GM12878 (cell line): ENCODE data around the gene OR5K1. TPM values are rescaled to one million over a fixed set of nuclear protein-coding genes. Genes with fewer than 3 reads are reported as not detected.

Experiments used
- ATAC-seq: fragments of 200-7000 bp; cut with Tn5 transposase; 3 replicates; pipeline ENCODE4 v1.9.1; 2020; ENCODE audit warnings: mild to moderate bottlenecking, moderate library complexity
- BruUV-seq: library from RNA; stranded (reverse); fragments of 400-500 nt; replicated peaks from 2 replicates; lab custom pipeline; 2021; lab: Mats Ljungman, UMichigan
- CTCF ChIA-PET: fragments of 300-600 bp; sonication (Branson Sonifier 250); formaldehyde crosslinking; extraction: SDS; loops from one replicate; lab custom pipeline; 2021; ENCODE audit warnings: inconsistent platforms; lab: Yijun Ruan, JAX
- POLR2A ChIA-PET: fragments of 350-600 bp; formaldehyde crosslinking; extraction: SDS; loops from one replicate; lab custom pipeline; 2021; ENCODE audit warnings: inconsistent platforms; lab: Charles Lee
- RAD21 ChIA-PET: fragments of 300-600 bp; sonication (Branson Sonifier 250); formaldehyde crosslinking; loops from one replicate; lab custom pipeline; 2023; ENCODE audit warnings: antibody characterized with exemption; ENCODE audit not compliant: unreplicated experiment; lab: Charles Lee
- SMC1A ChIA-PET: fragments of 300-600 bp; sonication (Branson Sonifier 250); formaldehyde crosslinking; loops from one replicate; lab custom pipeline; 2023; ENCODE audit not compliant: unreplicated experiment, uncharacterized antibody; lab: Charles Lee
- DNase-seq: peaks from one replicate; pipeline ENCODE4 v3.0.0-alpha.2; 2011; ENCODE audit warnings: low read depth, low spot score
- FAIRE-seq: peaks from 3 replicates; lab custom pipeline; 2011; peaks lifted over from hg19 to GRCh38; lab: Jason Lieb, UNC
- H2AFZ ChIP-seq: 2 replicates; pipeline ENCODE4 v1.6.0; 2011; ENCODE audit warnings: low read depth, low read length, control low read depth; ENCODE audit not compliant: control insufficient read depth
- H3K27ac ChIP-seq: 2 replicates; pipeline ENCODE4 v1.5.1; 2011; ENCODE audit warnings: control low read depth; ENCODE audit not compliant: control insufficient read depth, insufficient read depth
- H3K27me3 ChIP-seq, 2 experiments: replicated peaks in 1 of 2; 2 replicates each; pipeline versions ENCODE4 v1.6.0 to v1.6.1; 2011; ENCODE audit warnings: low read length in 1 of 2; ENCODE audit not compliant: control insufficient read depth in 2 of 2, insufficient read depth in 2 of 2
- H3K36me3 ChIP-seq, 2 experiments: 2 replicates each; pipeline ENCODE4 v1.5.1; 2011; ENCODE audit warnings: low read length in 1 of 2; ENCODE audit not compliant: control insufficient read depth in 2 of 2, insufficient read depth in 2 of 2
- H3K4me1 ChIP-seq: 2 replicates; pipeline ENCODE4 v1.6.1; 2011; ENCODE audit warnings: mild to moderate bottlenecking, low read length, moderate library complexity, mixed read lengths; ENCODE audit not compliant: control insufficient read depth, insufficient read depth
- H3K4me2 ChIP-seq: 2 replicates; pipeline ENCODE4 v1.6.0; 2011; ENCODE audit warnings: control low read depth; ENCODE audit not compliant: control insufficient read depth, insufficient read depth
- H3K4me3 ChIP-seq: fragments of 200-600 bp; sonication (generic); 2 replicates; pipeline ENCODE4 v1.5.1; 2016
- H3K79me2 ChIP-seq: 2 replicates; pipeline ENCODE4 v1.6.0; 2011; ENCODE audit warnings: low read length; ENCODE audit not compliant: control insufficient read depth, insufficient read depth
- H3K9ac ChIP-seq: 2 replicates; pipeline ENCODE4 v1.8.0; 2011; ENCODE audit warnings: low read length, control low read depth, mixed read lengths; ENCODE audit not compliant: control insufficient read depth, insufficient read depth
- H3K9me3 ChIP-seq: replicated peaks from 3 replicates; pipeline ENCODE4 v1.5.1; 2011; ENCODE audit warnings: mild to moderate bottlenecking, low read length; ENCODE audit not compliant: control insufficient read depth, insufficient read depth
- H4K20me1 ChIP-seq: 2 replicates; pipeline ENCODE4 v1.6.0; 2011; ENCODE audit not compliant: control insufficient read depth, insufficient read depth
- BACH1 ChIP-seq: fragments of 450-650 bp; IDR thresholded peaks from 2 replicates; pipeline ENCODE4 v1.6.1; 2017; ENCODE audit warnings: mild to moderate bottlenecking, borderline replicate concordance
- BHLHE40 ChIP-seq, 2 experiments: fragments of 450-650 bp in 1 of 2; IDR thresholded peaks; 2 replicates each; pipeline ENCODE4 v1.6.1; 2011 to 2017; ENCODE audit warnings: low read depth in 2 of 2, borderline replicate concordance in 1 of 2, improper control_type of control experiment in 1 of 2, low read length in 1 of 2, mild to moderate bottlenecking in 1 of 2
- EP300 ChIP-seq, 2 experiments: fragments of 150-350 bp in 1 of 2; IDR thresholded peaks; 2 replicates each; pipeline ENCODE4 v1.6.1; 2011 to 2012; ENCODE audit warnings: low read depth in 2 of 2, low read length in 2 of 2, borderline replicate concordance in 1 of 2, improper control_type of control experiment in 1 of 2, inconsistent platforms in 1 of 2; ENCODE audit not compliant: control insufficient read depth in 1 of 2
- LARP7 ChIP-seq: fragments of 450-650 bp; IDR thresholded peaks from 2 replicates; pipeline ENCODE4 v1.6.1; 2017; ENCODE audit warnings: mild to moderate bottlenecking
- MYB ChIP-seq: fragments of 150-350 bp; IDR thresholded peaks from 2 replicates; pipeline ENCODE4 v1.6.1; 2014; ENCODE audit warnings: mild to moderate bottlenecking, low read depth, low read length, borderline replicate concordance
- RUNX3 ChIP-seq: IDR thresholded peaks from 2 replicates; pipeline ENCODE4 v1.6.1; 2012; ENCODE audit warnings: low read length, inconsistent platforms
- SRF ChIP-seq, 2 experiments: IDR thresholded peaks; 2 replicates each; pipeline ENCODE4 v1.6.1; 2011; ENCODE audit warnings: low read depth in 2 of 2, low read length in 2 of 2, mild to moderate bottlenecking in 1 of 2, moderate library complexity in 1 of 2
- STAT3 ChIP-seq: IDR thresholded peaks from 2 replicates; pipeline ENCODE4 v1.6.1; 2011; ENCODE audit warnings: low read depth, low read length, improper control_type of control experiment
- TAF1 ChIP-seq: IDR thresholded peaks from 2 replicates; pipeline ENCODE4 v1.6.1; 2011; ENCODE audit warnings: mild to moderate bottlenecking, low read depth, low read length, borderline replicate concordance
- YBX1 ChIP-seq: fragments of 450-650 bp; IDR thresholded peaks from 2 replicates; pipeline ENCODE4 v1.6.1; 2016; ENCODE audit warnings: antibody characterized with exemption
- ZNF384 ChIP-seq: IDR thresholded peaks from 2 replicates; pipeline ENCODE4 v1.6.1; 2012; ENCODE audit warnings: low read depth, mild to moderate bottlenecking, low read length, improper control_type of control experiment, borderline replicate concordance
- ZSCAN29 ChIP-seq: fragments of 450-650 bp; IDR thresholded peaks from 2 replicates; pipeline ENCODE4 v1.6.1; 2017; ENCODE audit warnings: mild to moderate bottlenecking, moderate library complexity
- WGBS: methylation state at CpG from one replicate; pipeline ENCODE4 v1.1.6; 2016; ENCODE audit warnings: low lambda C conversion rate; ENCODE audit not compliant: insufficient replicate concordance, insufficient coverage; ENCODE audit errors: missing lambda C conversion rate; 5-methylcytosine and 5-hydroxymethylcytosine counted together
- in situ Hi-C: fragments of 300-500 bp; cut with MboI; formaldehyde crosslinking; loops from 9 replicates; pipeline ENCODE4 v1.14.3; 2018; ENCODE audit warnings: mixed read lengths
- intact Hi-C: fragments of 100-400 bp; cut with micrococcal nuclease; formaldehyde crosslinking; loops from one replicate; pipeline ENCODE4 v1.14.2; 2022; ENCODE audit not compliant: unreplicated experiment
- polyA plus RNA-seq, 11 experiments: library from polyadenylated mRNA; depleted of rRNA in 4 of 11; unstranded in 6 of 11; stranded (reverse) in 5 of 11; fragments of >200 nt; fragmentation: Nextera tagmentation in 4 of 11; fragmentation: Illumina TruSeq in 1 of 11; extraction: Ambion mirVana in 4 of 11; extraction: Trizol in 1 of 11; gene quantifications; 1 replicate in 1 of 11; 2 replicates in 10 of 11; pipeline versions ENCODE4 v1.2.1 to v1.2.3, GENCODE V29; 2011 to 2016; ENCODE audit warnings: inconsistent platforms in 2 of 11, missing spikeins in 2 of 11, low read depth in 1 of 11
- total RNA-seq, 4 experiments: library from RNA; depleted of rRNA in 3 of 4; stranded (reverse); fragments of >200 nt in 3 of 4; fragmentation: Illumina TruSeq in 1 of 4; extraction: Trizol in 1 of 4; gene quantifications; 2 replicates each; pipeline versions ENCODE4 v1.2.1 to v1.2.3, GENCODE V29; 2013 to 2021
- TF ChIP-seq, protein P1 (sequence below): fragments of 450-650 bp; IDR thresholded peaks from 2 replicates; pipeline ENCODE4 v1.6.1; 2017; ENCODE audit warnings: mild to moderate bottlenecking
- TF ChIP-seq, protein P2 (sequence below): IDR thresholded peaks from 2 replicates; pipeline ENCODE4 v1.6.1; 2012; ENCODE audit warnings: low read depth, low read length, improper control_type of control experiment
- TF ChIP-seq, protein P3 (sequence below): fragments of 450-650 bp; IDR thresholded peaks from 2 replicates; pipeline ENCODE4 v1.6.1; 2017; ENCODE audit warnings: mild to moderate bottlenecking, moderate library complexity
- TF ChIP-seq, protein P4 (sequence below): fragments of 450-650 bp; IDR thresholded peaks from 2 replicates; pipeline ENCODE4 v1.6.1; 2016; ENCODE audit warnings: mild to moderate bottlenecking

The OR5K1 gene
- total and polyA plus RNA-seq, 10 of the 15 experiments (the other 5 are each of a cell fraction or from before 2014, with no cell fraction given): 0.50 TPM; not detected in 9

DNA sequence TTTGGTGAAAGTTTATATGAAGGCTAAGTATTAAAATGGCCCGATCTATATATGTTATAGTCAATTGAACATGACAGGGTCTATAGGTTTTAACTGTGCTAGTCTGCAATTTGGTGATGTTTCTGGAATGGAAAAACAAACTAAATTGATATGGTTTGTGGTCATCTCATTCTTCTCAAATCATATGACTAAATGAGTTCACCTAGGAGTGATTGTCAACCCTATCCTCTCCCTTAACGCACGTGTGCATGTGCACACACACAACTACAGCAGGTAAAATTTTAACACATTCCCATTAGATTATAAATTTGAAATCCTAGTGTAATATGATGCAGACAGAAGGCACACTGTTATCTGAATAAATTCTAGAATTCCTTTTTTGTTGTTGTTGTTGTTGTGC, 50.7 kb downstream of the OR5K1 start:
- ChIA-PET SMC1A (interaction anchor here (0.6 to 1.7 kb wide), 2 partner anchors 52 to 473 kb away, joined by 3 to 4 read pairs; no protein-coding TSS in a partner anchor), CTCF (interaction anchor here (0.6 to 1.1 kb wide), 2 partner anchors 9 to 155 kb away, joined by 3 read pairs; no protein-coding TSS in a partner anchor), RAD21 (no interaction called here), POLR2A (no interaction called here)
- in situ Hi-C loops (loop anchor here (10.0 kb wide), 1 partner anchor 479 kb away; the partner anchor contains the start of gene GABRR3), intact Hi-C loops (no loop called here)
- no peaks in the 10 kb centered on the region for H3K9me3 ChIP-seq
- WGBS: 100% methylated on average over 3 of the region's 3 CpGs
- ATAC-seq: no peak
- H3K36me3 ChIP-seq: peaks cover 0 to 20% of the 10 kb centered on the region in 2 experiments
- H2AFZ ChIP-seq: no peak overlapping the region
- H3K4me2 ChIP-seq: no peak overlapping the region
- H3K9ac ChIP-seq: no peak overlapping the region
- no peak for DNase-seq
- no TSS peak for BruUV-seq
- H3K27ac ChIP-seq: no peak overlapping the region
- no peak overlapping the region for H3K4me3 ChIP-seq
- H3K79me2 ChIP-seq: peaks cover 21% of the 10 kb centered on the region
- FAIRE-seq: no peak
- no peaks in the 10 kb centered on the region for H4K20me1 ChIP-seq
- no peaks in the 10 kb centered on the region for H3K4me1 ChIP-seq
- H3K27me3 ChIP-seq: no peaks in the 10 kb centered on the region
- TF ChIP-seq TAF1: no peak
- TF ChIP-seq, protein P1, sequence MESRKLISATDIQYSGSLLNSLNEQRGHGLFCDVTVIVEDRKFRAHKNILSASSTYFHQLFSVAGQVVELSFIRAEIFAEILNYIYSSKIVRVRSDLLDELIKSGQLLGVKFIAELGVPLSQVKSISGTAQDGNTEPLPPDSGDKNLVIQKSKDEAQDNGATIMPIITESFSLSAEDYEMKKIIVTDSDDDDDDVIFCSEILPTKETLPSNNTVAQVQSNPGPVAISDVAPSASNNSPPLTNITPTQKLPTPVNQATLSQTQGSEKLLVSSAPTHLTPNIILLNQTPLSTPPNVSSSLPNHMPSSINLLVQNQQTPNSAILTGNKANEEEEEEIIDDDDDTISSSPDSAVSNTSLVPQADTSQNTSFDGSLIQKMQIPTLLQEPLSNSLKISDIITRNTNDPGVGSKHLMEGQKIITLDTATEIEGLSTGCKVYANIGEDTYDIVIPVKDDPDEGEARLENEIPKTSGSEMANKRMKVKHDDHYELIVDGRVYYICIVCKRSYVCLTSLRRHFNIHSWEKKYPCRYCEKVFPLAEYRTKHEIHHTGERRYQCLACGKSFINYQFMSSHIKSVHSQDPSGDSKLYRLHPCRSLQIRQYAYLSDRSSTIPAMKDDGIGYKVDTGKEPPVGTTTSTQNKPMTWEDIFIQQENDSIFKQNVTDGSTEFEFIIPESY: no peak
- TF ChIP-seq, protein P2, sequence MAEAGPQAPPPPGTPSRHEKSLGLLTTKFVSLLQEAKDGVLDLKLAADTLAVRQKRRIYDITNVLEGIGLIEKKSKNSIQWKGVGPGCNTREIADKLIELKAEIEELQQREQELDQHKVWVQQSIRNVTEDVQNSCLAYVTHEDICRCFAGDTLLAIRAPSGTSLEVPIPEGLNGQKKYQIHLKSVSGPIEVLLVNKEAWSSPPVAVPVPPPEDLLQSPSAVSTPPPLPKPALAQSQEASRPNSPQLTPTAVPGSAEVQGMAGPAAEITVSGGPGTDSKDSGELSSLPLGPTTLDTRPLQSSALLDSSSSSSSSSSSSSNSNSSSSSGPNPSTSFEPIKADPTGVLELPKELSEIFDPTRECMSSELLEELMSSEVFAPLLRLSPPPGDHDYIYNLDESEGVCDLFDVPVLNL: no peak
- no peak for TF ChIP-seq YBX1
- no peak for TF ChIP-seq STAT3
- no peak for TF ChIP-seq EP300 (IDR thresholded peaks at IDR 0.05; ENCODE audit: borderline replicate concordance in 1 of 2, control insufficient read depth in 1 of 2, low read depth in 2 of 2, low read length in 2 of 2)
- TF ChIP-seq ZSCAN29: no peak
- TF ChIP-seq, protein P3, sequence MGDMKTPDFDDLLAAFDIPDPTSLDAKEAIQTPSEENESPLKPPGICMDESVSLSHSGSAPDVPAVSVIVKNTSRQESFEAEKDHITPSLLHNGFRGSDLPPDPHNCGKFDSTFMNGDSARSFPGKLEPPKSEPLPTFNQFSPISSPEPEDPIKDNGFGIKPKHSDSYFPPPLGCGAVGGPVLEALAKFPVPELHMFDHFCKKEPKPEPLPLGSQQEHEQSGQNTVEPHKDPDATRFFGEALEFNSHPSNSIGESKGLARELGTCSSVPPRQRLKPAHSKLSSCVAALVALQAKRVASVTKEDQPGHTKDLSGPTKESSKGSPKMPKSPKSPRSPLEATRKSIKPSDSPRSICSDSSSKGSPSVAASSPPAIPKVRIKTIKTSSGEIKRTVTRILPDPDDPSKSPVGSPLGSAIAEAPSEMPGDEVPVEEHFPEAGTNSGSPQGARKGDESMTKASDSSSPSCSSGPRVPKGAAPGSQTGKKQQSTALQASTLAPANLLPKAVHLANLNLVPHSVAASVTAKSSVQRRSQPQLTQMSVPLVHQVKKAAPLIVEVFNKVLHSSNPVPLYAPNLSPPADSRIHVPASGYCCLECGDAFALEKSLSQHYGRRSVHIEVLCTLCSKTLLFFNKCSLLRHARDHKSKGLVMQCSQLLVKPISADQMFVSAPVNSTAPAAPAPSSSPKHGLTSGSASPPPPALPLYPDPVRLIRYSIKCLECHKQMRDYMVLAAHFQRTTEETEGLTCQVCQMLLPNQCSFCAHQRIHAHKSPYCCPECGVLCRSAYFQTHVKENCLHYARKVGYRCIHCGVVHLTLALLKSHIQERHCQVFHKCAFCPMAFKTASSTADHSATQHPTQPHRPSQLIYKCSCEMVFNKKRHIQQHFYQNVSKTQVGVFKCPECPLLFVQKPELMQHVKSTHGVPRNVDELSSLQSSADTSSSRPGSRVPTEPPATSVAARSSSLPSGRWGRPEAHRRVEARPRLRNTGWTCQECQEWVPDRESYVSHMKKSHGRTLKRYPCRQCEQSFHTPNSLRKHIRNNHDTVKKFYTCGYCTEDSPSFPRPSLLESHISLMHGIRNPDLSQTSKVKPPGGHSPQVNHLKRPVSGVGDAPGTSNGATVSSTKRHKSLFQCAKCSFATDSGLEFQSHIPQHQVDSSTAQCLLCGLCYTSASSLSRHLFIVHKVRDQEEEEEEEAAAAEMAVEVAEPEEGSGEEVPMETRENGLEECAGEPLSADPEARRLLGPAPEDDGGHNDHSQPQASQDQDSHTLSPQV: no peak
- TF ChIP-seq BHLHE40 (IDR thresholded peaks at IDR 0.05; ENCODE audit: borderline replicate concordance in 1 of 2, low read depth in 2 of 2, low read length in 1 of 2): no peak
- TF ChIP-seq ZNF384: no peak
- no peak for TF ChIP-seq LARP7
- TF ChIP-seq BACH1: no peak
- no peak for TF ChIP-seq SRF (IDR thresholded peaks at IDR 0.05; ENCODE audit: low read depth in 2 of 2, low read length in 2 of 2)
- no peak for TF ChIP-seq MYB
- TF ChIP-seq, protein P4, sequence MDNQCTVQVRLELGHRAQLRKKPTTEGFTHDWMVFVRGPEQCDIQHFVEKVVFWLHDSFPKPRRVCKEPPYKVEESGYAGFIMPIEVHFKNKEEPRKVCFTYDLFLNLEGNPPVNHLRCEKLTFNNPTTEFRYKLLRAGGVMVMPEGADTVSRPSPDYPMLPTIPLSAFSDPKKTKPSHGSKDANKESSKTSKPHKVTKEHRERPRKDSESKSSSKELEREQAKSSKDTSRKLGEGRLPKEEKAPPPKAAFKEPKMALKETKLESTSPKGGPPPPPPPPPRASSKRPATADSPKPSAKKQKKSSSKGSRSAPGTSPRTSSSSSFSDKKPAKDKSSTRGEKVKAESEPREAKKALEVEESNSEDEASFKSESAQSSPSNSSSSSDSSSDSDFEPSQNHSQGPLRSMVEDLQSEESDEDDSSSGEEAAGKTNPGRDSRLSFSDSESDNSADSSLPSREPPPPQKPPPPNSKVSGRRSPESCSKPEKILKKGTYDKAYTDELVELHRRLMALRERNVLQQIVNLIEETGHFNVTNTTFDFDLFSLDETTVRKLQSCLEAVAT: no peak
- TF ChIP-seq RUNX3: no peak
